Measurements from ENCODE around the gene ADGRB3. TPM values are rescaled to one million over a fixed set of nuclear protein-coding genes. Genes with fewer than 3 reads are reported as not detected.
A peak's percentile ranks its signal among the peaks of the same experiment; 100 is the strongest.

The ADGRB3 gene
- polyA plus RNA-seq, 1 of the 3 experiments (the other 2 are of a cell fraction) = 0.12 TPM

DNA sequence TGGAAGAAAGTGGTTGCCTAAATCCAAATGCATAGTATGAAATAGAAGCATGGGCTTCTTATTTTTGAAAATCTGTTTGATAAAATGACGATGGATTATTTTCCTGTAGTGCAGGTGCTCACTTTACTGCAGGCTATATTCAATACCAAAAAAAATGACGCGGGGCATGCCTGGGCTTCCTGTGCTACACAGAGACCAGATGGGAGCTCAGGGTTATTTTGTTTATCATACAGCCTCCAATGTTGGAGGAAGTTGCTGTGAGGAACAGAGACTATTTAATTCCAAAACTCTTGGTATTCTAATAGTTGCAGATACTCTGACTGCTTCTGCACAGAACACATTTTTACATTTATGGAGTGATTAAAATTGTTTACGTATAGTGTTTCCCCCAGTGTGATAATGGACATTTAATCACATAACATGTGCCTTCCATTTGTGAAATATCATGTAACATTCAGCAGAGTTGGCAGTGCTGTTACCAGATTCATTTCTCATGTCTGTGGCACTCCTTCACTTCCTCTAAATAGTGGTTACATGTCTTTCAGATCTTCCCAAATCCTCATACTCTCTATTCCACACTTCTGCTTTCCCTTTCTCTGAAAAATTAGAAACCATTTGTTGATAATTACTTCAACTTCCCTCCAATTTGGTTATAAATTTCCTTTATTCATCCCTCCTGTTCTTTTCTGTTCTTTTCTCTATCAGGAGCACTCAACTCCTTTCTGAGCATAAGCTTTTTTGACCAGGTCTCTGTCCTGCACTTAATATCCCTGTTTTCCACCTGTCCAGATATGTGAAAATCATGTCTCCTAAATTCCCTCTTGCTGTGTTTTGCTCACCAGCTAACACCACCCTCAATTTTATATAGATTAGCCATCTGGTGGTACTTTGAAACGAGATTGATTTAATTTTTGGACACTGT is 121.6 kb downstream of the ADGRB3 start:
- TF ChIP-seq MXI1 (IDR thresholded peaks at IDR 0.05; ENCODE audit: low read depth, low read length) (peak; percentile 35; the same call in 1 of the 2 replicates), RFX5 (IDR thresholded peaks at IDR 0.05; ENCODE audit: low read length) (0 out of 2 replicates have a peak, but pooled peaks have one; percentile 18), RCOR1 (IDR thresholded peaks at IDR 0.05; ENCODE audit: low read length) (peak; percentile 46; the same call in 1 of the 2 replicates), EP300 (IDR thresholded peaks at IDR 0.05; ENCODE audit: borderline replicate concordance in 1 of 2, low read depth in 1 of 2, low read length in 1 of 2) (peak in 1 of 2 experiments; percentile 71; a peak in 1 of 4 replicates)
- TF ChIP-seq, protein P1, sequence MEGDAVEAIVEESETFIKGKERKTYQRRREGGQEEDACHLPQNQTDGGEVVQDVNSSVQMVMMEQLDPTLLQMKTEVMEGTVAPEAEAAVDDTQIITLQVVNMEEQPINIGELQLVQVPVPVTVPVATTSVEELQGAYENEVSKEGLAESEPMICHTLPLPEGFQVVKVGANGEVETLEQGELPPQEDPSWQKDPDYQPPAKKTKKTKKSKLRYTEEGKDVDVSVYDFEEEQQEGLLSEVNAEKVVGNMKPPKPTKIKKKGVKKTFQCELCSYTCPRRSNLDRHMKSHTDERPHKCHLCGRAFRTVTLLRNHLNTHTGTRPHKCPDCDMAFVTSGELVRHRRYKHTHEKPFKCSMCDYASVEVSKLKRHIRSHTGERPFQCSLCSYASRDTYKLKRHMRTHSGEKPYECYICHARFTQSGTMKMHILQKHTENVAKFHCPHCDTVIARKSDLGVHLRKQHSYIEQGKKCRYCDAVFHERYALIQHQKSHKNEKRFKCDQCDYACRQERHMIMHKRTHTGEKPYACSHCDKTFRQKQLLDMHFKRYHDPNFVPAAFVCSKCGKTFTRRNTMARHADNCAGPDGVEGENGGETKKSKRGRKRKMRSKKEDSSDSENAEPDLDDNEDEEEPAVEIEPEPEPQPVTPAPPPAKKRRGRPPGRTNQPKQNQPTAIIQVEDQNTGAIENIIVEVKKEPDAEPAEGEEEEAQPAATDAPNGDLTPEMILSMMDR (IDR thresholded peaks at IDR 0.05) = no peak
- Histone ChIP-seq H4K20me1 (ENCODE audit: insufficient read depth) (no peaks in the 10 kb centered on the region), H3K79me2 (ENCODE audit: insufficient read depth) (no peaks in the 10 kb centered on the region), H3K9me3 (no peaks in the 10 kb centered on the region), H3K9ac (no peak overlapping the region), H3K27me3 (ENCODE audit: insufficient read depth) (no peaks in the 10 kb centered on the region), H3K4me2 (no peak overlapping the region), H3K27ac (ENCODE audit: low read depth in 2 of 2, low read length in 1 of 2) (peak overlapping the region in 1 of 2 experiments; percentile 89; a peak in 2 of 4 replicates), H3F3A (replicated peaks; ENCODE audit: insufficient read depth) (no peaks in the 10 kb centered on the region), H2AFZ (ENCODE audit: low read depth) (no peak overlapping the region), H3K4me3 (ENCODE audit: low read depth in 2 of 2, low read length in 1 of 2) (no peak overlapping the region), H3K4me1 (ENCODE audit: control insufficient read depth in 1 of 2, insufficient read depth in 2 of 2, low read depth in 1 of 2, low read length in 1 of 2) (peaks cover 0 to 19% of the 10 kb centered on the region in 2 experiments; a peak in 3 of 4 replicates), H3K36me3 (replicated peaks in 1 of 2; ENCODE audit: control insufficient read depth in 1 of 2, insufficient read depth in 2 of 2, low read length in 1 of 2) (no peaks in the 10 kb centered on the region), H3K9me2 (no peaks in the 10 kb centered on the region)
- 24% methylated on average over 5 of the region's 5 CpGs for WGBS (ENCODE audit: low lambda C conversion rate)
- peak; percentile 13 for DNase-seq
- ChIA-PET POLR2A (no interaction called here), CTCF (interaction anchor here (1.6 to 2.7 kb wide), 3 partner anchors 16 to 118 kb away, joined by 7 to 11 read pairs (median 7); no protein-coding TSS in a partner anchor)

- WGBS (ENCODE audit: low lambda C conversion rate) = 55% methylated on average over 1 of the region's 1 CpG
- no peak for DNase-seq
- Histone ChIP-seq H3K27me3 (ENCODE audit: insufficient read depth) (no peaks in the 10 kb centered on the region), H3K27ac (ENCODE audit: low read depth in 2 of 2, low read length in 1 of 2) (peak overlapping the region in 1 of 2 experiments; percentile 89; a peak in 2 of 4 replicates), H3F3A (replicated peaks; ENCODE audit: insufficient read depth) (no peaks in the 10 kb centered on the region), H3K36me3 (replicated peaks in 1 of 2; ENCODE audit: control insufficient read depth in 1 of 2, insufficient read depth in 2 of 2, low read length in 1 of 2) (no peaks in the 10 kb centered on the region), H3K9me2 (no peaks in the 10 kb centered on the region), H3K4me2 (no peak overlapping the region), H3K79me2 (ENCODE audit: insufficient read depth) (no peaks in the 10 kb centered on the region), H3K4me3 (ENCODE audit: low read depth in 2 of 2, low read length in 1 of 2) (no peak overlapping the region), H3K9me3 (no peaks in the 10 kb centered on the region), H4K20me1 (ENCODE audit: insufficient read depth) (no peaks in the 10 kb centered on the region), H3K4me1 (ENCODE audit: control insufficient read depth in 1 of 2, insufficient read depth in 2 of 2, low read depth in 1 of 2, low read length in 1 of 2) (peaks cover 0 to 19% of the 10 kb centered on the region in 2 experiments; a peak in 3 of 4 replicates), H2AFZ (ENCODE audit: low read depth) (no peak overlapping the region), H3K9ac (no peak overlapping the region)
- ChIA-PET CTCF (interaction anchor here (0.8 to 1.4 kb wide), 4 partner anchors 20 to 120 kb away, joined by 3 to 4 read pairs (median 4); no protein-coding TSS in a partner anchor), POLR2A (no interaction called here)
- TF ChIP-seq TAF1 (IDR thresholded peaks at IDR 0.05; ENCODE audit: borderline replicate concordance, low read depth, low read length) (no peak), JUND (IDR thresholded peaks at IDR 0.05) (no peak), TEAD4 (IDR thresholded peaks at IDR 0.05; ENCODE audit: borderline replicate concordance, insufficient read depth) (no peak), RFX5 (IDR thresholded peaks at IDR 0.05; ENCODE audit: low read length) (no peak), REST (IDR thresholded peaks at IDR 0.05; ENCODE audit: low read depth, low read length) (no peak), MEF2A (IDR thresholded peaks at IDR 0.05; ENCODE audit: borderline replicate concordance, low read depth) (no peak), RAD21 (IDR thresholded peaks at IDR 0.05; ENCODE audit: low read length) (no peak), FOXJ3 (CRISPR knock-in tag; IDR thresholded peaks at IDR 0.05) (no peak), RXRA (IDR thresholded peaks at IDR 0.05; ENCODE audit: borderline replicate concordance, low read depth) (no peak)
Measured at GRCh38 chr6:68757821-68758220, 122.7 kb downstream of the ADGRB3 start.
